ENCODE measurements around the gene TEX11. TPM values are rescaled to one million over a fixed set of nuclear protein-coding genes. Genes with fewer than 3 reads are reported as not detected.

Gene TEX11
- total RNA-seq, 1 experiment from 2014 or later, result not detected

- no peaks in the 10 kb centered on the region for H3K9me3 ChIP-seq (ENCODE audit: low read depth, low read length, poor library complexity, severe bottlenecking)
- TF ChIP-seq CTCF (conservative IDR thresholded peaks at IDR 0.05; ENCODE audit: low read depth, low read length) (no peak), EZH2 (IDR thresholded peaks at IDR 0.05; ENCODE audit: borderline replicate concordance, low read depth, low read length, poor library complexity, severe bottlenecking) (no peak)
- POLR2A ChIA-PET (ENCODE audit: low non-redundant PET), result no interaction called here
- intact Hi-C loops (cut with micrococcal nuclease; ENCODE audit: unreplicated experiment), result no loop called here
- no peak overlapping the region for H3K27ac ChIP-seq (ENCODE audit: low read depth, low read length, poor library complexity, severe bottlenecking)
- H3K4me1 ChIP-seq (ENCODE audit: insufficient read depth, low read length, poor library complexity, severe bottlenecking), result no peaks in the 10 kb centered on the region
- no peaks in the 10 kb centered on the region for H3K36me3 ChIP-seq (ENCODE audit: insufficient read depth, low read length, poor library complexity, severe bottlenecking)
- H3K27me3 ChIP-seq (replicated peaks; ENCODE audit: insufficient read depth, low read depth, low read length, poor library complexity), result no peaks in the 10 kb centered on the region
- no peak for DNase-seq (ENCODE audit: low spot score)
- no peak overlapping the region for H3K4me3 ChIP-seq (ENCODE audit: low read depth, low read length, poor library complexity, severe bottlenecking)
- CTCF ChIA-PET, result no interaction called here
- BruUV-seq (replicated peaks), result no TSS peak
These were observed 233.2 kb downstream of the TEX11 start for GRCh38 chrX:70675284-70675683.

- no peak for DNase-seq (ENCODE audit: low spot score)
- no TSS peak for BruUV-seq (replicated peaks)
- no peaks in the 10 kb centered on the region for H3K4me1 ChIP-seq (ENCODE audit: insufficient read depth, low read length, poor library complexity, severe bottlenecking)
- intact Hi-C loops (cut with micrococcal nuclease; ENCODE audit: unreplicated experiment), result no loop called here
- no peak overlapping the region for H3K27ac ChIP-seq (ENCODE audit: low read depth, low read length, poor library complexity, severe bottlenecking)
- H3K27me3 ChIP-seq (replicated peaks; ENCODE audit: insufficient read depth, low read depth, low read length, poor library complexity), result no peaks in the 10 kb centered on the region
- no peaks in the 10 kb centered on the region for H3K36me3 ChIP-seq (ENCODE audit: insufficient read depth, low read length, poor library complexity, severe bottlenecking)
- CTCF ChIA-PET, result no interaction called here
- no peak for TF ChIP-seq EZH2 (IDR thresholded peaks at IDR 0.05; ENCODE audit: borderline replicate concordance, low read depth, low read length, poor library complexity, severe bottlenecking)
- no peak for TF ChIP-seq CTCF (conservative IDR thresholded peaks at IDR 0.05; ENCODE audit: low read depth, low read length)
- no peaks in the 10 kb centered on the region for H3K9me3 ChIP-seq (ENCODE audit: low read depth, low read length, poor library complexity, severe bottlenecking)
- POLR2A ChIA-PET (ENCODE audit: low non-redundant PET), result no interaction called here
- H3K4me3 ChIP-seq (ENCODE audit: low read depth, low read length, poor library complexity, severe bottlenecking), result no peak overlapping the region
These were observed 236.2 kb downstream of the TEX11 start for GRCh38 chrX:70672326-70672725.

- DNase-seq (ENCODE audit: low spot score), result no peak
- intact Hi-C loops (cut with micrococcal nuclease; ENCODE audit: unreplicated experiment), result no loop called here
- POLR2A ChIA-PET (ENCODE audit: low non-redundant PET), result no interaction called here
- Histone ChIP-seq H3K27ac (ENCODE audit: low read depth, low read length, poor library complexity, severe bottlenecking) (no peak overlapping the region), H3K36me3 (ENCODE audit: insufficient read depth, low read length, poor library complexity, severe bottlenecking) (no peaks in the 10 kb centered on the region), H3K27me3 (replicated peaks; ENCODE audit: insufficient read depth, low read depth, low read length, poor library complexity) (no peaks in the 10 kb centered on the region), H3K4me3 (ENCODE audit: low read depth, low read length, poor library complexity, severe bottlenecking) (no peak overlapping the region), H3K4me1 (ENCODE audit: insufficient read depth, low read length, poor library complexity, severe bottlenecking) (no peaks in the 10 kb centered on the region), H3K9me3 (ENCODE audit: low read depth, low read length, poor library complexity, severe bottlenecking) (no peaks in the 10 kb centered on the region)
- CTCF ChIA-PET, result no interaction called here
- BruUV-seq (replicated peaks), result no TSS peak
- TF ChIP-seq EZH2 (IDR thresholded peaks at IDR 0.05; ENCODE audit: borderline replicate concordance, low read depth, low read length, poor library complexity, severe bottlenecking) (no peak), CTCF (conservative IDR thresholded peaks at IDR 0.05; ENCODE audit: low read depth, low read length) (no peak)
These were observed 239.4 kb downstream of the TEX11 start for GRCh38 chrX:70669120-70669519.
